IPS-20b (cell line): ENCODE data around the gene SINHCAF.

Source experiments
- H3K27ac ChIP-seq: one replicate; pipeline ENCODE4 v1.5.1; 2013; ENCODE audit warnings: low read length
- H3K27me3 ChIP-seq: 2 replicates; pipeline ENCODE4 v1.6.1; 2013; ENCODE audit warnings: mild to moderate bottlenecking, low read length, inconsistent platforms; ENCODE audit not compliant: insufficient read depth
- H3K36me3 ChIP-seq: 2 replicates; pipeline ENCODE4 v1.6.1; 2013; ENCODE audit warnings: low read depth, mild to moderate bottlenecking, inconsistent platforms, low read length, moderate library complexity; ENCODE audit not compliant: insufficient read depth
- H3K4me1 ChIP-seq: 2 replicates; pipeline ENCODE4 v1.6.1; 2013; ENCODE audit warnings: mild to moderate bottlenecking, control low read depth, inconsistent platforms, low read length, moderate library complexity; ENCODE audit not compliant: insufficient read depth
- H3K4me3 ChIP-seq: 2 replicates; pipeline ENCODE4 v1.5.1; 2013; ENCODE audit warnings: mild to moderate bottlenecking, low read length, inconsistent platforms
- H3K9ac ChIP-seq: 2 replicates; pipeline ENCODE4 v1.6.1; 2013; ENCODE audit warnings: low read depth, mild to moderate bottlenecking, inconsistent platforms, low read length, moderate library complexity
- H3K9me3 ChIP-seq: 2 replicates; pipeline ENCODE4 v1.6.1; 2013; ENCODE audit warnings: mild to moderate bottlenecking, low read depth, low read length, inconsistent platforms; ENCODE audit not compliant: insufficient read depth

The SINHCAF gene

DNA sequence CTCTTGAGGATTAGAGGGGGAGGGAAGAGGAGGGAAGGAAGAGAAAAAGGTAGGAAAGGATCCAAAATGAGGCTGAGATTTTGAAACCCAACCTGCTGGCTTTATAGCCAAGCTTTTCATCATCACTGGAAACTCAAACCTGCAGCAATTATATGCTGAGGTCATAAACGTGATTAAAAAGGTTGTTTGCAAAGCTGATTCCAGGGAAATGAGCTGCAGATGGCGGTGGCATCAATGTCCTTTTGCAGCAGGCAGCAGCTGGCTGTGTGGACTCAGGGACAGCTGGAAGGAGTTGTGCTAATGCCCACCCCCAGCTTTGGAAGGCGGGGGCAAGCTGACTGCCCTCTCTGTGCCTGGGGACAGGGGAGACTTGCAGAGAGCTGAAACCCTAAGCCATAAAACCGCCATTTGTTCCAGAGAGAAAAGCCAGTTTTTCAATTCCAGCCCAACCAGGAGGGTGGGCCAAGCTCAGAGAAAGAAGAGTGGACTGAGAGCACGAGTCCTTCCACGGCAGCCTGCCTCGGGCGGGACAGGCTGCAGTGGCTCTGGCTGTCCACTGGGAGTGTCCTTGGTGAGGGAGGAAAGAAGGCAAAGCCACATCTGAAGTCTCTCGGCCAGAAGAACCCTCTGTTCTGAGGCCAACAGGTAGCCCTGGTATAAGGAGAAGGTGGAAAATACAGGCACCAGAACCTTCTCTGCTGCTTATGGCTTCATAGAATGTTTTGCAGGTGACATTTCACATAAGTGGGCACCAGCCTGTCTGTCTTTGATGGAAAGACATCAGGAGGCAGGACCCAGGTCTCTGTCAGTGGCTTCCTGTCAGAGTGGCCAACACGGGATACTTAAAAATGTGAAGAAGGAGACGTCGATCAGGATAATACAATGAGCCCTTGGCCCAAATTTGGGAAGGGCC, 90.7 kb downstream of the SINHCAF start:
- H3K27me3 ChIP-seq, result no peaks in the 10 kb centered on the region
- H3K4me3 ChIP-seq, result no peak overlapping the region
- no peaks in the 10 kb centered on the region for H3K9me3 ChIP-seq
- no peaks in the 10 kb centered on the region for H3K4me1 ChIP-seq
- no peak overlapping the region for H3K9ac ChIP-seq
- no peak overlapping the region for H3K27ac ChIP-seq
- H3K36me3 ChIP-seq, result no peaks in the 10 kb centered on the region

DNA sequence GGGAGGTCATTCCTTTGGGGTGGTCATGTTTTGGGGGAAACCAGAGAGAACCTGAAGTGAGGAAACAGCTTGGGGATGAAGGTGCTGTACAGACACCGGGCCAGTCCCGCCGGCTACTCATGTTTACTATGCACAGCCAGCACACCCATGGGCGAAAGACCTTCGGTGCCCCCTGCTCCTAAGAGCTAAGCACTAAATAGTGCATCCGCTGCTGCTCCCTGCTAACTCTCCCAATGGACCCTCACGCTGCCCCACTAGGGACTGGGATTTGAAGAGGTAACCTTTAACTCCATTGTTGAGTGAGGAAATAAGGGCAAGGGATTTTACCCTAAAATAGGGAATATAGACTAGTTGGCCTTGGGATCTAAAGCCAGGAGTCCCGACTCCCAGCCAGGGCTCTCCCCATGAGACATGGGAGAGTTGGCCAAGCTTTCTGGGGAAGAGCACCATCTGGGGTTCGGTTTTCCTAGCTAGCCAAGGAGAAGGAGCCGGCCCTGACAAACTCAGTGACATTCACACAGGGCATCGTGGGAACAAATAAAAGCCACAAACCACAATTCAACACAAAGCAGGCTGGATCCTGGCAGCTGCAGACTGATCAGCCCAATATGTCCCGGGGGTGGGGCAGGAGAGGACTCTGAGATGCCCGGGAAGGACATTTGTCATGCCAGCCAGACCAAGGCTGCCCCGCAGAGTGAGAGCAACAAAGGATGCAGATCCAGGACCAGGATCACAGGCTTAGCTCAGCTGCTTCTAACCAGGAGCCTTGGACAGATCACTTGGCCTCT, 91.7 kb downstream of the SINHCAF start:
- Histone ChIP-seq H3K9me3 (no peaks in the 10 kb centered on the region), H3K4me1 (no peaks in the 10 kb centered on the region), H3K9ac (no peak overlapping the region), H3K4me3 (no peak overlapping the region), H3K27ac (no peak overlapping the region), H3K27me3 (no peaks in the 10 kb centered on the region), H3K36me3 (no peaks in the 10 kb centered on the region)

DNA sequence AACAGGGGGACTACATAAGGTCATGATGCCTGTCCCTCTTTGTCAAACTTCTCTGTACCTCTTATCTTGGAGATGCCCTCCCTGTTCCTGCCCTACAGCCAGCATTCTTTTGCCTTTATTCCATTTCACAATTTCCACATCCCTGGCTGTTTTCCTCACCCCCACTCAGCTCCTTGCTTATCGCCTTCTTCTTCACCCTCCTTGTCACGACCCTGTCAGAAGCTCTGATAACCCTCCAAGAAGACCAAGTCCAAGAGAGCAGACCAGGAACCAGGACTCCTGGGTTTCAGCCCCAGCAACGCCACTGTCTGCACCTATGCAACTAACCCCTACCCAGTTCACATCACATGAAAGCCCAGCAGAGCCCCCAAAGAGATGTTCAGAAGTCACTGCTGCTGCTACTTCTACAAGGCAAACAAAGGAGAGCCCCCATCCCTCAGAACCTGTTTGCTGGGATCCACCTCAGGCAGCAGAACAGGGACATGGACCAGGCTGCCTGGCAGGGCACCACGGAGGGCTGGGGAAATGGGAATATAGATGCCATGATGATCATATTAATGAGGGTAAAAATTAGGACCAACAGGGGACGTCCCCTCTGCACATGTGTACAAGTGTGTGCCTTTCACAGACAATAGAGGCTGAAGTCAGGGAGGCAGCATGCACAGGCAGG, 92.8 kb downstream of the SINHCAF start:
- H3K9me3 ChIP-seq, result no peaks in the 10 kb centered on the region
- no peaks in the 10 kb centered on the region for H3K27me3 ChIP-seq
- no peaks in the 10 kb centered on the region for H3K4me1 ChIP-seq
- H3K4me3 ChIP-seq, result no peak overlapping the region
- H3K9ac ChIP-seq, result no peak overlapping the region
- no peak overlapping the region for H3K27ac ChIP-seq
- no peaks in the 10 kb centered on the region for H3K36me3 ChIP-seq

DNA sequence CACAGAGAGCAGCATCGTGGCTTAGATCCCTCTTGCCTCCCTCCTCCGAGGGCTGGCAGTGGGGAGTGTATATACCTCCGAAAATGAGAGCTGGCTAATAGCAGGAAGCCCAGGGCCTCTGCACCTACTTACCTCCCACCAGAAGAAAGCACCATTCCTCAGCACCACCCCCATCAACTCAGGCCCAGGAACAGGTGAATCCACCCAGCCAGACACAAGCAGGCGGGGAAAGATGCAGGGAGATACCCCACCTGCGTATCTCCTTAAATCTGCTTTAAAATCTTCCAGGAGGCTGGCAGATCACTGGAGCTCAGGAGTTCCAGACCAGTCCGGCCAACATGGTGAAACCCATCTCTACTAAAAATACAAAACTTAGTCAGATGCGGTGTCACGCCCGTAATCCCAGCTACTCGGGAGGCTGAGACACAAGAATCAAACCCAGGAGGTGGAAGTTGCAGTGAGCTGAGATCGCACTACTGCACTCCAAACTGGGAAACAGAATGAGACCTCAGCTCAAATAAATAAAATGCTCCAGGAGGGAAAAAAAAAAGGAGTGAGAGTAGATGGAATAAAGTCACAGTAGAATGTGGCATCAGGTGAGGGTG, 93.5 kb downstream of the SINHCAF start:
- no peaks in the 10 kb centered on the region for H3K36me3 ChIP-seq
- no peaks in the 10 kb centered on the region for H3K27me3 ChIP-seq
- H3K9ac ChIP-seq, result no peak overlapping the region
- H3K9me3 ChIP-seq, result no peaks in the 10 kb centered on the region
- H3K4me1 ChIP-seq, result no peaks in the 10 kb centered on the region
- no peak overlapping the region for H3K27ac ChIP-seq
- H3K4me3 ChIP-seq, result no peak overlapping the region

DNA sequence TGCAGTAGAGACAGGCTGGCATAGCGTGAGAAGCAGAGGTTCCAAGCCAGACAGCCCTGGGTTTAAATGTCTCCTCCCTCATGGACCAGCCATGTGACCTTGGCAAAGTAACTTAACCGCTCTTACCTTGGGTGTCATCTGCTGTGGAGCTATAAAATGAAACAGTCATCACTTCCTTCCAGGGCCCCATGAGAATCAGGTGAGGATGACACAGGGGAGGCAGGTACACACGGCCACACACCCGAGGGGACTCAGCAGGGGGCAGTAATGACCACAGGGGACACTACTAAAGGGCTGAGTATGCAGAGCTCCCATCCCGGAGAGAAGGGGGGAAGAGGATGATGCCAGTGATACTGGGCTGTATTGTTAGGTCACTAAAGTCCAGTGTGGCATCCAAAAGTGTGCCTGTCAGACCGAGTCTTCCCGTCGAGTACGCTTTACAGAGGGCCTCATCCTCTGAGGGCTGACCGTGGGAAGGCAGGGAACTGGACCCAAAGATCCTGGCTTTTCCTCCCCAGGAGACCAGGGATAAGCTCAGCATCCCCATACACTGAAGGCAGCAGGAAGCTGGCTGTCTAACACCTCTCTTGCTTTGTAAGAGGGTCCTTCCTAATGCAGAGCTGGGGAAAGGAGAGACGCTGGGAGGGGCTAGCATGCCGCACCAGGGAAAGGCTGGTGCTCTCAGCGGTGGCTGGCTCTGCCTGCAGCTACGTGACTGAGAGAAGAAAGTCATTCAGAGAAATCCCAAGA, 94.2 kb downstream of the SINHCAF start:
- Histone ChIP-seq H3K9me3 (no peaks in the 10 kb centered on the region), H3K36me3 (no peaks in the 10 kb centered on the region), H3K4me3 (no peak overlapping the region), H3K9ac (no peak overlapping the region), H3K27me3 (no peaks in the 10 kb centered on the region), H3K27ac (no peak overlapping the region), H3K4me1 (no peaks in the 10 kb centered on the region)
